GM06990 (cell line): Measurements from ENCODE around the gene NRG2.

Experiments used
- DNase-seq: peaks from one replicate; pipeline ENCODE4 v3.0.0-alpha.2; 2011; ENCODE audit not compliant: insufficient read length; ENCODE audit errors: extremely low read depth
- H3K27me3 ChIP-seq: replicated peaks from 2 replicates; pipeline ENCODE4 v1.6.0; 2011; ENCODE audit warnings: low read length; ENCODE audit not compliant: control insufficient read depth, insufficient read depth
- H3K36me3 ChIP-seq: 2 replicates; pipeline ENCODE4 v1.5.1; 2011; ENCODE audit warnings: low read length; ENCODE audit not compliant: control insufficient read depth, insufficient read depth
- H3K4me3 ChIP-seq: replicated peaks from 2 replicates; pipeline ENCODE4 v1.5.1; 2011; ENCODE audit warnings: low read depth, mild to moderate bottlenecking, control low read depth, low read length
- TF ChIP-seq, protein P1 (sequence below): IDR thresholded peaks from 2 replicates; pipeline ENCODE4 v1.5.1; 2011; ENCODE audit warnings: low read length, control low read depth, mild to moderate bottlenecking, inconsistent platforms; ENCODE audit not compliant: insufficient read depth, poor library complexity, severe bottlenecking

The NRG2 gene

DNA sequence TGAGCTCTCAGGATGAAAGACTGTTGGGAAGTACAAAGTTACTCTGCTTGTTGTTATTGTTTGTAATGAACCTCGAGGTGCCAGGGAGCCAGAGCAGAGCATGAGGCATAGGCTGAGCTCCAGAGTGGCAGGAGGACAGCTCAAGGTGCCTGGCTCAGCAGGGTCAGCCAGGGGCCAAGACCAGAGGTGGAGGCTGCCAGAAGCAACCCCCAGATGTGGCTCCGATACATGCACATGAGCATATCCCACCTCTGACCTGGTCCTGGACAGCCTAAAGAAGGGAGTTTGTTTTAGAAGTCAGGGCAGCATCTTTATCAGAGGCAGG is 141.9 kb downstream of the NRG2 start:
- no peak for DNase-seq
- Histone ChIP-seq H3K4me3 (no peak overlapping the region), H3K27me3 (no peaks in the 10 kb centered on the region; the same call in 1 of the 2 replicates), H3K36me3 (no peaks in the 10 kb centered on the region)
- TF ChIP-seq, protein P1, sequence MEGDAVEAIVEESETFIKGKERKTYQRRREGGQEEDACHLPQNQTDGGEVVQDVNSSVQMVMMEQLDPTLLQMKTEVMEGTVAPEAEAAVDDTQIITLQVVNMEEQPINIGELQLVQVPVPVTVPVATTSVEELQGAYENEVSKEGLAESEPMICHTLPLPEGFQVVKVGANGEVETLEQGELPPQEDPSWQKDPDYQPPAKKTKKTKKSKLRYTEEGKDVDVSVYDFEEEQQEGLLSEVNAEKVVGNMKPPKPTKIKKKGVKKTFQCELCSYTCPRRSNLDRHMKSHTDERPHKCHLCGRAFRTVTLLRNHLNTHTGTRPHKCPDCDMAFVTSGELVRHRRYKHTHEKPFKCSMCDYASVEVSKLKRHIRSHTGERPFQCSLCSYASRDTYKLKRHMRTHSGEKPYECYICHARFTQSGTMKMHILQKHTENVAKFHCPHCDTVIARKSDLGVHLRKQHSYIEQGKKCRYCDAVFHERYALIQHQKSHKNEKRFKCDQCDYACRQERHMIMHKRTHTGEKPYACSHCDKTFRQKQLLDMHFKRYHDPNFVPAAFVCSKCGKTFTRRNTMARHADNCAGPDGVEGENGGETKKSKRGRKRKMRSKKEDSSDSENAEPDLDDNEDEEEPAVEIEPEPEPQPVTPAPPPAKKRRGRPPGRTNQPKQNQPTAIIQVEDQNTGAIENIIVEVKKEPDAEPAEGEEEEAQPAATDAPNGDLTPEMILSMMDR: no peak

DNA sequence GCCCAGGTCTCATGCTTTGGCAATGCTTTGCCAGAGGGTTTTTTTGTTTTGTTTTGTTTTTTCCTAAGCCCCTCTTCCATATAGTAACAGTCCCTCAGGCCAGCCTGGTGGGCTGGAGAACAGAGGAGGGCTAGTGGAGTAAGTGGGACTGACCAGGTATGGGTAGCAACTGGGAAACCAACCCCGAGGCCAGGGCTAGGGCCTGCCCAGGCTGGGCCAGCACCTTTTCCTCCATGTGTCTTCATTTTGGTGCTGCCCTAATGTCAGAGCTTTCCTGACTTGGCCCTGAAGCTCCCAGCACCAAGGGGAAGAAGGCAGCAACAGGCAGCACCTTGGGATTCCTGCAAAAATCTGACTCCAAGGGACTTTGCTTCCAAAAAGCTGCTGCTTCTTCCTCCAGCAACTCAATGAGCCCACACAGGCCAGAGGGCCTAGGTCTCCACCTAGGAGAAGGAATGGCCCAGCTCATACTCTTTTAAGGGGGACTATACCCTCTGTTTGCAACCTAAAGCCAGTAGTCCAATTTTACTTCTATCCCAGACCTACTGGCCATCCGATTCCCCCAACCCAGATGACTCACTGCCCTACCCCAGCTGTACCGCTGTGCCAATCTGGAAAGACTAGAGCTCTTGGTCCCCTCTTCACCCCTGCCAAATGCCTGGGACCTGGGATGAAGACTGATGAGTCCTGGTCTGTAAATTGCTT is 142.4 kb downstream of the NRG2 start:
- no peak for DNase-seq
- TF ChIP-seq, protein P1: no peak
- H3K4me3 ChIP-seq: no peak overlapping the region
- no peaks in the 10 kb centered on the region for H3K36me3 ChIP-seq
- H3K27me3 ChIP-seq: no peaks in the 10 kb centered on the region; the same call in 1 of the 2 replicates

GRCh38 chr5:139898981-139899380 is 144.1 kb downstream of the NRG2 start:
- H3K36me3 ChIP-seq: no peaks in the 10 kb centered on the region
- TF ChIP-seq, protein P1: no peak
- no peaks in the 10 kb centered on the region for H3K27me3 ChIP-seq
- DNase-seq: no peak
- H3K4me3 ChIP-seq: no peak overlapping the region

GRCh38 chr5:139897982-139898381 is 145.1 kb downstream of the NRG2 start:
- no peak for DNase-seq
- Histone ChIP-seq H3K27me3 (no peaks in the 10 kb centered on the region), H3K4me3 (no peak overlapping the region), H3K36me3 (no peaks in the 10 kb centered on the region)
- TF ChIP-seq, protein P1: no peak

DNA sequence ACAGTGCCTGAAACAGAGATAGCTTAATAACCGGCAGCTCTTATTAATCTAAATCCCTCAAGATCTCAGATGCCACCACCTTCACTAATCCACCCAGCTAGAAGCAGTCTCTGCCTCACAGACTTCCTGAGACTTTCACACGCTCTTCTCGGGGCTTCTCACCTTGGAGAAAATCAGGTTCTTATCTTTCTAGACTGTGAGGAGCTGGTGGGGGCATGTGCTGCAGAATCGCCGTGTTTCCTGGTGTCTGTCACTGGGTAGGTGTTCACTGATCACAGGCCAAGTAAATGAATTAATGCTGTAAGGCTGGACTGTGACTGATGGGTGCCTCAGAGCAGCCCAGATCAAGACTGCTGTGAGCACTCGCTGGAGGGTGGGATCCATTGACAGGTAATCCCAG is 145.8 kb downstream of the NRG2 start:
- Histone ChIP-seq H3K27me3 (no peaks in the 10 kb centered on the region), H3K4me3 (no peak overlapping the region), H3K36me3 (no peaks in the 10 kb centered on the region)
- TF ChIP-seq, protein P1: no peak
- DNase-seq: no peak

DNA sequence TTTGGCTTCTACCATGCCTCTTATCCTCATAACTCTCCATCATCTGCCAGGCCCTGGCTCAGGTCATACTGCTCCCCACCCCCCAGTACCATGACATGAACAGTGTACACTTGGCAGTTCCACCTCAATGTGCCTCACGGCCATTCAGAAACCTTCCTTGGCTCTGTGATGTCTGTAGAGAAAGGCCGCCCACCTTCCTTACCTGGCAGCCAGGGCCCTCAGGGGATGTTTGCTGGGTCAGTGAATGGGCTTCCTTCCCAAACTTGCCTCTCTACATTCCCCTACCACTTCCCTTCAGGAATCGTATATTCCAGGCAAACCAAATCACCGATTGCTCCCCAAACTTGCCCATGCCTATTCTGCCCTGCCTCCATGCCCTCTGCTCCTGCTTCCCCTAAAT is 146.4 kb downstream of the NRG2 start:
- Histone ChIP-seq H3K4me3 (no peak overlapping the region), H3K36me3 (no peaks in the 10 kb centered on the region), H3K27me3 (no peaks in the 10 kb centered on the region)
- DNase-seq: no peak
- TF ChIP-seq, protein P1: no peak
